Panc1 (cell line): Measurements from ENCODE around the gene CST11.

ENCODE experiments used
- CTCF ChIP-seq: fragments of 450-650 bp; IDR thresholded peaks from 2 replicates; pipeline ENCODE4 v1.5.1; 2017; ENCODE audit warnings: mild to moderate bottlenecking
- POLR2AphosphoS5 ChIP-seq: IDR thresholded peaks from 2 replicates; pipeline ENCODE4 v1.6.1; 2012; ENCODE audit warnings: mild to moderate bottlenecking, low read depth, low read length, moderate library complexity

- TF ChIP-seq CTCF, result no peak
- no peak for TF ChIP-seq POLR2AphosphoS5
Observed at GRCh38 chr20:23417861-23418260, 34.8 kb downstream of the CST11 start.
